Lung (tissue), 12 donors: Measurements from ENCODE around the gene DTWD2. TPM values are rescaled to one million over a fixed set of nuclear protein-coding genes. Genes with fewer than 3 reads are reported as not detected.
"Not testable (repeated sequence)": the region's sequence is repeated elsewhere in the genome, so short reads cannot be mapped to it uniquely, and the experiment has no call there.

Source experiments
- ATAC-seq: fragments of 200-7000 bp; cut with Tn5 transposase; one replicate; pipeline ENCODE4 v1.9.1; 2020; ENCODE audit warnings: moderate number of reproducible peaks; ENCODE audit not compliant: insufficient read depth, low FRiP score
- DNase-seq, 3 donors: peaks; one replicate each; pipeline ENCODE4 v3.0.0-alpha.2; 2013 to 2017
- H3K27ac ChIP-seq, 2 donors: one replicate each; pipeline ENCODE4 v1.5.1; 2013; ENCODE audit warnings: mild to moderate bottlenecking in 2 of 2, moderate library complexity in 2 of 2, control low read depth in 1 of 2, inconsistent platforms in 1 of 2, low read depth in 1 of 2, low read length in 1 of 2
- H3K27me3 ChIP-seq, 3 donors: one replicate each; pipeline ENCODE4 v1.5.1; 2013; ENCODE audit warnings: low read length in 2 of 3; ENCODE audit not compliant: control insufficient read depth in 3 of 3, insufficient read depth in 3 of 3
- H3K36me3 ChIP-seq, 4 donors: one replicate each; pipeline ENCODE4 v1.5.1; 2013; ENCODE audit warnings: low read length in 4 of 4, mild to moderate bottlenecking in 1 of 4, moderate library complexity in 1 of 4; ENCODE audit not compliant: control insufficient read depth in 4 of 4, insufficient read depth in 4 of 4
- H3K4me1 ChIP-seq, 5 donors: one replicate each; pipeline ENCODE4 v1.5.1; 2013; ENCODE audit warnings: low read length in 5 of 5, mild to moderate bottlenecking in 2 of 5, moderate library complexity in 1 of 5; ENCODE audit not compliant: control insufficient read depth in 5 of 5, insufficient read depth in 5 of 5
- H3K4me3 ChIP-seq: one replicate; pipeline ENCODE4 v1.5.1; 2013; ENCODE audit warnings: mild to moderate bottlenecking, control low read depth, moderate library complexity
- H3K9ac ChIP-seq, 2 donors: one replicate each; pipeline ENCODE4 v1.5.1; 2013; ENCODE audit warnings: low read length in 2 of 2, control low read depth in 1 of 2; ENCODE audit not compliant: insufficient read depth in 1 of 2
- H3K9me3 ChIP-seq, 4 donors: one replicate each; pipeline ENCODE4 v1.5.1; 2013; ENCODE audit warnings: low read length in 3 of 4, mild to moderate bottlenecking in 1 of 4, moderate library complexity in 1 of 4; ENCODE audit not compliant: control insufficient read depth in 4 of 4, insufficient read depth in 3 of 4
- WGBS, 2 donors: extraction: QIAGEN DNeasy Blood & Tissue Kit; methylation state at CpG; one replicate each; pipeline ENCODE4 v1.1.7; 2013; 5-methylcytosine and 5-hydroxymethylcytosine counted together
- polyA plus RNA-seq, 2 donors: library from polyadenylated mRNA; stranded (reverse); fragments of 200-250 nt; gene quantifications; one replicate each; pipeline ENCODE4 v1.2.1, GENCODE V29; 2013
- total RNA-seq, 2 donors: library from RNA; depleted of rRNA in 1 of 2; stranded (reverse); fragments of >200 nt in 1 of 2; gene quantifications; one replicate each; pipeline ENCODE4 v1.2.1, GENCODE V29; 2014 to 2021
- TF ChIP-seq, protein P1 (sequence below): IDR thresholded peaks from 2 replicates; pipeline ENCODE4 v1.5.1; 2012; ENCODE audit warnings: mild to moderate bottlenecking; ENCODE audit errors: control extremely low read depth, extremely low read depth
- donor health status: control.
- donor health status: control.
- donor health status: Bipolar disorder and iron deficiency.
- donor health status: healthy.
- donor health status: DM: yes; HTN: yes; CAD: no.

Gene DTWD2
- total and polyA plus RNA-seq, 4 donors = 1.7 to 11.4 (median 5.2) TPM

DNA sequence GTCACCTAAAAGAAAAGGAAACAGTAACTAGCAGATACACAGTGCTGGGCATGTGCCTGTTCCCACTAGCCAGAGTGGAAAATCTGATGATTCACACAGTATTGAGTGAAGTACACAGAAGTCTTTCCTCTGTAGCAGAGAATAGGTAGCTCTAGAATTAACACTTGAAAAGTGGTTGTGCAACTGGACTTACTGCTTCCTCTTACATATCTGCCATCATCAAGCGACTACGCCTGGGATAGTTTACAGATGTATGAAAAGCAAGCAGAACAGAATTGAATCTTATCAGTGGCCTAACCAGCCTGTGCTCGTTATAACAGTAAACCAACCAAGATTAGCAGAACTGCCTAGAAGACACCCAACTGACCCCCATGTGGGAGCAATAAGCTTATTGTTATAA, 130.6 kb downstream of the DTWD2 start:
- Histone ChIP-seq H3K4me1 (no peaks in the 10 kb centered on the region), H3K4me3 (no peak overlapping the region), H3K36me3 (no peaks in the 10 kb centered on the region), H3K27me3 (no peaks in the 10 kb centered on the region), H3K27ac (no peak overlapping the region), H3K9me3 (no peaks in the 10 kb centered on the region), H3K9ac (no peak overlapping the region)
- DNase-seq (peak in 1 of 3 donors; percentile 31), ATAC-seq (peak; percentile 82)
- WGBS, 2 donors = 31 to 43% methylated on average over 3 of the region's 3 CpGs
- TF ChIP-seq, protein P1, sequence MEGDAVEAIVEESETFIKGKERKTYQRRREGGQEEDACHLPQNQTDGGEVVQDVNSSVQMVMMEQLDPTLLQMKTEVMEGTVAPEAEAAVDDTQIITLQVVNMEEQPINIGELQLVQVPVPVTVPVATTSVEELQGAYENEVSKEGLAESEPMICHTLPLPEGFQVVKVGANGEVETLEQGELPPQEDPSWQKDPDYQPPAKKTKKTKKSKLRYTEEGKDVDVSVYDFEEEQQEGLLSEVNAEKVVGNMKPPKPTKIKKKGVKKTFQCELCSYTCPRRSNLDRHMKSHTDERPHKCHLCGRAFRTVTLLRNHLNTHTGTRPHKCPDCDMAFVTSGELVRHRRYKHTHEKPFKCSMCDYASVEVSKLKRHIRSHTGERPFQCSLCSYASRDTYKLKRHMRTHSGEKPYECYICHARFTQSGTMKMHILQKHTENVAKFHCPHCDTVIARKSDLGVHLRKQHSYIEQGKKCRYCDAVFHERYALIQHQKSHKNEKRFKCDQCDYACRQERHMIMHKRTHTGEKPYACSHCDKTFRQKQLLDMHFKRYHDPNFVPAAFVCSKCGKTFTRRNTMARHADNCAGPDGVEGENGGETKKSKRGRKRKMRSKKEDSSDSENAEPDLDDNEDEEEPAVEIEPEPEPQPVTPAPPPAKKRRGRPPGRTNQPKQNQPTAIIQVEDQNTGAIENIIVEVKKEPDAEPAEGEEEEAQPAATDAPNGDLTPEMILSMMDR = no peak

DNA sequence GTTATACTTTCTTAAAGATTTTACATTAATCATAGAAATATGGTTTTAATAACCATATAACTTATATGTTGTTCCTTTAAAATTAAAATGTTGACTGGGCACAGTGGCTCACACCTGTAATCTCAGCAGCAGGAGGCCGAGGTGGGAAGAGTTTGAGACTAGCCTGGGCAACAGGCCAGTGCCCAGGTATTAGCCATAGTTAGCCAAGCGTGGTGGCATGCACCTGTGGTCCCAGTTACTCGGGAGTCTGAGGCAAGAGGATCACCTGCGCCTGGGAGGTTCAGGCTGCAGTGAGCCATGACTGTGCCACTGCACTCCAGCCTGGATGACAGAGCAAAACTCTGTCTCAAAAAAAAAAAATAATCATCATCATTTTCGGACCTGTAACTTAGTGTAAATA, 133.5 kb downstream of the DTWD2 start:
- WGBS, 2 donors = 75 to 83% methylated on average over 5 of the region's 5 CpGs
- Histone ChIP-seq H3K9me3 (peaks cover 0 to 2% (median 0%) of the 10 kb centered on the region in 4 donors), H3K4me1 (no peaks in the 10 kb centered on the region), H3K27me3 (no peaks in the 10 kb centered on the region), H3K4me3 (no peak overlapping the region), H3K36me3 (no peaks in the 10 kb centered on the region), H3K27ac (no peak overlapping the region), H3K9ac (no peak overlapping the region)
- TF ChIP-seq, protein P1 = no peak
- ATAC-seq = no peak
- no peak for DNase-seq

DNA sequence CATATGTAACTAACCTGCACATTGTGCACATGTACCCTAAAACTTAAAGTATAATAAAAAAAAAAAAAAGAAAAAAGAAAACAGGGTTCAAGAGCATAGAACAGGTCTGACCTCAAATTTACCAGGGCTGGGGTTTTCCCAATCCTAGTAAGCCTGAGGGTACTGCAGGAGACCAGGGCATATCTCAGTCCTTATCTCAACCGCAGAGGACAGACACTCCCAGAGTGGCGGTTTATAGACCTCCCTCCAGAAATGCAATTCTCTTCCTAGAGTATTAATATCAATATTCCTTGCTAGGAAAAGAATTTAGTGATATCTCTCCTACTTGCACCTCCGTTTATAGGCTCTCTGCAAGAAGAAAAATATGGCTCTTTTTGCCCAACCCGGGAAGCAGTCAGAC, 136.6 kb downstream of the DTWD2 start:
- H3K27ac ChIP-seq, DNase-seq, H3K4me1 ChIP-seq, H3K9me3 ChIP-seq, H3K27me3 ChIP-seq, H3K36me3 ChIP-seq, H3K9ac ChIP-seq, ATAC-seq, H3K4me3 ChIP-seq: not testable (repeated sequence)
- 97% methylated on average over 4 of the region's 4 CpGs for WGBS, 2 donors

DNA sequence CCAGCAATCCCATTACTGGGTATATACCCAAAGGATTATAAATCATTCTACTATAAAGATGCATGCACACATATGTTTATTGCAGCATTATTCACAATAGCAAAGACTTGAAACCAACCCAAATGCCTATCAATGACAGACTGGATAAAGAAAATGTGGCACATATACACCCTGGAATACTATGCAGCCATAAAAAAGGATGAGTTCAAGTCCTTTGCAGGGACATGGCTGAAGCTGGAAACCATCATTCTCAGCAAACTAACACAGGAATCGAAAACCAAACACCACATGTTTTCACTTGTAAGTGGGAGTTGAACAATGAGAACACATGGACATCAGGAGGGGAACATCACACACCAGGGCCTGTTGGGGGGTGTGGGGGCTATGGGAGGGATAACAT, 138.8 kb downstream of the DTWD2 start:
- not testable (repeated sequence) for H3K36me3 ChIP-seq, ATAC-seq, H3K4me3 ChIP-seq, H3K9ac ChIP-seq, H3K27me3 ChIP-seq, H3K4me1 ChIP-seq, DNase-seq, H3K27ac ChIP-seq, H3K9me3 ChIP-seq
- WGBS, 2 donors = 92 to 95% methylated on average over 1 of the region's 1 CpG

DNA sequence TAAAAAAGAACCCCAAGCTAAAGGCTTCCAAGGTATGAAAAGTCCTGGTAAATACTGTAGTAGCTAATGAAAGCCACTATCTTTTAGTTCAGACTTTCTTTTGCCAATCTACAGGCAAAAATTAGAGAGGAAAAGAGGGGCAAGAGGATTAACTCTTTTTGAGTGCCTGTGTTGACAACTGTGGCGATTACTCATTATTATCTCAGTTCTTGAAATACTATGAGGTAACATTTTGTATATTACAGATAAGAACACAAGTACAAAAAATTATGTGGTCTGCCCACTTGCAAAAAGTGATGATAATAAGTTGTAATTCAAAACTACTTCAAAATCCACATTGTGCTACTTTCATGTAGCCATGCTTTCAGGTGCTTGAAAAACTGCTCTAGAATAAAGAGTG, 144.0 kb downstream of the DTWD2 start:
- Histone ChIP-seq H3K9me3 (no peaks in the 10 kb centered on the region), H3K36me3 (no peaks in the 10 kb centered on the region), H3K27me3 (no peaks in the 10 kb centered on the region), H3K9ac (no peak overlapping the region), H3K27ac (no peak overlapping the region), H3K4me3 (no peak overlapping the region), H3K4me1 (no peaks in the 10 kb centered on the region)
- TF ChIP-seq, protein P1 = no peak
- ATAC-seq = no peak
- DNase-seq = no peak
- 85 to 89% methylated on average over 1 of the region's 1 CpG for WGBS, 2 donors
